ENCODE results near the gene OSBPL5. TPM values are rescaled to one million over a fixed set of nuclear protein-coding genes. Genes with fewer than 3 reads are reported as not detected.
"Not testable (repeated sequence)": the region's sequence is repeated elsewhere in the genome, so short reads cannot be mapped to it uniquely, and the experiment has no call there.

Gene OSBPL5
- total RNA-seq, 1 donor from 2014 or later = 18.4 TPM

DNA sequence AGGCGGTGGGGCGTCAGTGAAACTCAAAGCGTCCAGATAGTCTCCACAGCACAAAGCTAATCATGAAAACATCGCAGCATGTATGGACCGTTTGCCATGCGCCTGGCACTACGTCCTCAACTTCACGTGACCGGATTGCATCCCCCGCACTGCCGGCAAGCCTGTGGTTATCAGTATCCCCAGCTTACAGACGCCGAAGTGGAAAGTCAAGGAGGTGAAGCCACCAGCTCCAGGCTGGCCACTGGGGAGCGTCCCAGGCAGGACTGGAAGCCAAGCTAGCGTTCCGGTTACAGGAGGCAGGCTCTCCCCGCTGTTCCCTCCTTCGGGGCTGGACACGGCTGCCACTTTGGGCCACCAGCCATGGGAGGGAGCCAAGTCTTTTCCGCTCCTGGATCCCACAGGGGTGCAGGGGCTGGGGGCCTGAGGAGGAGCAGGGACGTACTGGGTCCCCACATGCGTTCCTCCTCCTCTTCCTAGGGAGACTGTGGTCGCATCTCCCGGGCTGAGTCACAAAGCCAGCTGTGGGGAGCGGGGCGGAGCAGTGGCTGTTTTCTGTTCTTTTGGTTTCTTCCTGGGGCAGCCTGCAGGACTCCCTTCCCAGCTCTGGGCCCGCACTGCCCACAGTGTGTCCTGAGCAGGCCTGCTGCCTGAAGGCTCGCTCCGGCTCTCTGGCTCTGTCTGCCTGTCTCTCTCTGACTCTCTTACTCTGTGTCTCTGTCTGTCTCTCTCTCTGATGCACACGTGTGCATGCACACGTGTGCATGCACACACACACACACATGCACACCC, 4.3 kb upstream of the OSBPL5 start:
- DNase-seq (ENCODE audit: missing footprints) (peak; percentile 68), ATAC-seq (peak; percentile 62)
- intact Hi-C loops (cut with DNase I) = no loop called here

DNA sequence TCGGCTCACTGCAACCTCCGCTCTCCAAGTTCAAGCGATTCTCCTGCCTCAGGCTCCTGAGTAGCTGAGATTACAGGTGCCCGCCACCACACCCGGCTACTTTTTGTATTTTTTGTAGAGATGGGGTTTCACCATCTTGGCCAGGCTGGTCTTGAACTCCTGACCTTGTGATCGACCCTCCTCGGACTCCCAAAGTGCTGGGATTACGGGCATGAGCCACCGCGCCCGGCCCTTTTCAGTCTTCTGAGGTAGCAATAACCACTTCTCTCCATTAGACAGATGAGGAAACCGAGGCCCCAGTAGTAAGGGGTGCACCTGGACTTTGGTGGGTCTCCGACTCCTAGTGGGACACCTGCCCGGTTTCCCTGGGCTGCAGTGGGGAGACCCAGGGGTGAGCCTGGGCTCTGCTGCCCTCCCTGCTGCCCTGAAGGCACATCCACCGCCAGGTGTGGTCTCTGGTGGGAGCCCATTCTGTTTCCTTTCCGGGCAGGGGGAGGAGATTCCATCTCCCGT, 3.7 kb upstream of the OSBPL5 start:
- ATAC-seq; intact Hi-C loops (cut with DNase I): not testable (repeated sequence)
- peak; percentile 32 for DNase-seq (ENCODE audit: missing footprints)

DNA sequence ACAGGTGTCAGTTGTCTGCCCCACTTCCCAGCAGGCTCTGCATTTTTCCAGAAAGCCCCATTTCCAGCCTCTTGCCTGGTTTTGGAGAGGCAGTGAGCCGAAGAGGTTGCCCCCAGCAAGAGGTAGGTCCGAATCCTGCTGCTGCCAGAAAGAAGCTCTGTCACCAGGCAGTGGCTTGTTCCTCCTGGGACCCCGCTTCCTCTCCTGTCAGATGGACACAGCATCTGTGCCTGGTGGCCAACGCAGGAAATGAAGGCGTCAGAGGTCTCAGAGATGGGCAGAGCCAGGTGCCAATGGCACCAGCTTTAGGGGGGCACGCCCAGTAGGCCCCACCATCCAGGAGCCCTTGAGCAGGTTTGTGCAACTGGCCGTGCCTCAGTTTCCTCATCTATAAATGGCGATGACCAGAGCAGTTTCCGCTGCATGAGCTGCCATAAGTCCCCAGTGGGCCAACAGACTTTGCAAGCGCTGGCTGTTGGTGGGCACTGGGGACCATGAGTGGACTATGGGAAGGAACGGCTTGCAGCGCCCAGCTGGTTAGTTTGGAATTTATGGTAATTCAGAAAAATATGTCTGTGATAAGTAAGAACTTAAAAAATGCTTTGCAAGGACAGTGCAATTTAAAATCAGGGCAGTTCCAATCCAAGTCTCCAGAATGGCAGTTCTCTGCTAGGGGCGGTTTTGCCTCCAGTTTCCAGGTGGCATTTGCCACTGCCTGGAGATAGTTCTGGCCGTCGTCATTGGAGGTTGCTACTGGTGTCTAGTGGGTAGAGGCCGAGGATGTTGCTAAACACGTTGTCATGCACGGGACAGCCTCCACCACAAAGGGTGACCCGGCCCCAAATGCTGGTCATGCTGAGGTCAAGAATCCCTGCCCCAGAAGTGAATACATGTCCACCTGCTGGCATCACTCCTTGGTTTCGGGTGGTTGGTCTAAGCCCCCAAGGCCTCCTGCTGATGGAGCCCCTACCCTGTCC, 2.3 kb upstream of the OSBPL5 start:
- intact Hi-C loops (cut with DNase I) = no loop called here
- DNase-seq (ENCODE audit: missing footprints) (peak; percentile 35), ATAC-seq (no peak)

DNA sequence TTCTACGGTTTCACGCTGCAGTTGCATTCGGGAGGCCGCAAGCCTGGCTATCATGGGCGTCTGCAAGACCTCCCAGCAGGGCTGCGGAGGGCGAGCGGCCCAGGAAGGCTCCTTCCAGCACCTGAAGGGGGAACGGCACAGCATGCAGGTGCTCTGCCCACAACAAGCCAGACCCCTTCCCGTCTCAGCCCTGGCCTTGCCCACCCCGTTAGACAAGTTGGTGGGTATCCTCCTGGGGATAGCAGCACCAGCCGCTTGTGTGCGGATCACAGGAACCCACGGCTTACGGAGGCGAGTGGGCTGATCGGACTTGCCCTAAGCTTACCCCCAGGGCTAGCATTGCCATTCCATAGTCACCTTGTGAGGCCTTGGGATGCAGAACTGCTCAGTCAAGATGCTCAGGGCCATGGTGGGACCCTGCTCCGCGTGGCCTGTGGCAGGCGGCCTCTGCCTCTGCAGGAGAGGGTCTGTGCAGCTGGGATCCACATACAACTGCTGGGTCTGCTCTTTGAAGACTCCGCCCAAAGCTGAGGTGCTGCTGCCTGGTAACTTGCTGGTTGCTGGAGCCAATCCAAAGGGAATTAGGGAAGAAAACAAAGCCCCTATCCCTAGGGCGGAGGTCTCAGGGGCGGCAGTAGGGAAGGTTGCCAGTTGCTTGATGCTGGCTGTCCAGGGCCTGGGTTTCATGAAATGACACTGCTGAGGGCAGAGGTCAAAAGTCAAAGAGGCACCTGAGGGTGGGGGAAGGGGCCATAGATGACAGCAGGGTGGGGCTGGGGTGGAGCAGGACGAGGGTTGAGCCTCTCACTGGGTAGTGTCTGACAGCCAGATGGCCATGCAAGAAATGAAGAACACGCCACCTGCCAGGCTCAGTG, 1.4 kb upstream of the OSBPL5 start:
- intact Hi-C loops (cut with DNase I) = no loop called here
- peak; percentile 37 for DNase-seq (ENCODE audit: missing footprints)
- no peak for ATAC-seq

DNA sequence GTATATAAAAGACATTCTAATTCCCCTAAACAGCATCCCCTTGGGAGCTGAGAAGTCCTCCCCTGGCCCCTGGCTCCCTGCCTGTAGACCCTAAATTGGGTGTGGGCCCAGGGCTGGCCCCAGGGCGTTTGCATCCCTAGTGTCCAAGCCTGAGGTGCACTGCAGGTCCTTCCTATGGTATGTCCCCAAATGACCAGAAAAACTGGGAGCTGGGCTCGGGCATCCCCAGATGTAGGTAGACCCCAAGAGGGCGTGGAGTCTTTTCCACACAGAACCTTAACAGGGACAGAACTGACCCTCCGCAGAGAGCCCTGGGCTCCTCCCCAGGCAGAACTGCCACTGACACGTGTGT, 782 bp upstream of the OSBPL5 start:
- ATAC-seq (no peak), DNase-seq (ENCODE audit: missing footprints) (peak; percentile 50)
- intact Hi-C loops (cut with DNase I) = no loop called here

DNA sequence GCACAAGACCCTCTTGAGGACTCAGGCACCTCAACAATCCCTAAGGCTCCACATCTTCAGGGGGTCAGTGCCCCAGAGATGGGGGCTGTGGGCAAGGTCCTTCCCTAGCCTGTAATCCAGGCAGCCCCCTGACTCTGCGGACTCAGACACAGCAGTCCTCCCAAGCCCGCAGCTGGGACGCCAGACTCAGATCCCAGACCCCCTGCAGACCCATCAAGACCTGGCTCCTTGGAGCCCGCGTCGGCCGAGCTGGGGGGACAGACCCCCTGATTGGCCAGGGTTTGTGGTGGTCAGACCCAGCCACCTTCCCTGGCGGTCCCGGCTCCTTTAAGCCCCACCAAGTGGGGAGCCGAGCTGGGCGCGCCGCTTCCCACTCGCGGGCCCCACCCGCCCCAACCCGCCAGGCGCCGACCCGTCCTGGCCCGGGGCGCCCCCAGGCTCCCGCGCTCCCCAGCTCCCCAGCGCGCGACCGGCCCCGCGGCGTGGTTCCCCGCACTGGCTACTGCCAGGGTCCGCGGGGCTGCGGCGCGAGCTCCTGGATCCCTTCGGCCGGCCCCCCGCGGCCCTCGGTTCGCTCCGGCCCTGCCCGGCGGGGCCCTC, 458 bp downstream of the OSBPL5 start:
- peak; percentile 69 for DNase-seq (ENCODE audit: missing footprints)
- intact Hi-C loops (cut with DNase I) = no loop called here
- ATAC-seq = no peak

DNA sequence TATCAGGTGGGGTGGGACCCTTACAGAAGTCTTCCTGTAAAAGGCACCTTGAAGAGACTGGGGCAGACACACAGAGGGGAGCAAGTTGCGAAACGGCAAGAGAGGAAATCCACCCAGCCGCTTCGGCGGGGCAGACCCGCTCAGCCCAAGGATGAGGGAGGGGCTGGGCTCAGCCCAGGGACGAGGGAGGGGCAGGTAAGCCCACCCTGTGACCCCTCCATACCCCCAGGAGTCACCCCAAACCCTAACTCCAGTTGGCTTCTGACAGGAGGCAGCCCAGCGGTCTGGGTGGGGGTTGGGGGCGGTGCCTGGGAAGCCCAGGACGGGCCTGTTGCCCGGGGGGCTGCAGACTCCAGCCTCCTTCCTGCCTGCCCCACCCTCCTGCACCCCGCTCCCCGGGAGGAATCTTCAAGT, 965 bp downstream of the OSBPL5 start:
- ATAC-seq (no peak), DNase-seq (ENCODE audit: missing footprints) (peak; percentile 60)
- intact Hi-C loops (cut with DNase I) = no loop called here

DNA sequence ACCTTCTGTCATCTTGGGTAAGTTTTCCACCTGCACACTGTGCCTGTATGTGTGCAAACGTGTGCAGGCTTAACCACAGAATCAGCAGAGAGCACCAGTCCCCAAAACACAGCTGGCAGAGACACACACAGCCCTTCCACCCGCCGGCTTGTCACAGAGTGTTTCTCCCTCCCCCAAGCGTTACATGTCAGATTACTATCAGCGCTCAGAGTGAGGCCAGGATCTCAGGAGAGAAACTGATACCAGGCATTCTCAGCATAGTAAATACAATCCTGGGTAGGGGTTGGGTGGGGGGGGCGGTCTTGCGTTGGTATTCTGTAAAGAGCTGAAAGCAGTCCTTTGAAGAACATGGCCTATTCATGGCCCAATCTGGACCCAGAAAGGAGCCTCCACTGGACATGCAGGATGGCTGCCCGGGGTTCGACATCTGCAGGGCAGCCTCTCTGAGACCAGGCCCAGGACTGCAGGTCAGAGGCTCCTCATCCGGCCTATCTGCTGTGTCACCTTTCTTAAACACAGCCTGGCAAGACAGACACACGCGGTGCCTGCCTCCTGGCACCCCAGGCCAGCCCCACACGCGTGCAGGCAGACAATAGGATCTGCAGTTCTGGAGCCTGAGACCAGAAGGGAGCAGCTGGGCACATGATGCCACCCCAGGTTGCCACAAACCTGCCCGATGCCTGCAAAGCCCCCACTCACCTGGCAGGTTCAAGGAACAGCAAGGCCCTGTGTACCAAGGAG, 1.7 kb downstream of the OSBPL5 start:
- DNase-seq (ENCODE audit: missing footprints) = peak; percentile 54
- ATAC-seq = no peak
- intact Hi-C loops (cut with DNase I) = no loop called here

DNA sequence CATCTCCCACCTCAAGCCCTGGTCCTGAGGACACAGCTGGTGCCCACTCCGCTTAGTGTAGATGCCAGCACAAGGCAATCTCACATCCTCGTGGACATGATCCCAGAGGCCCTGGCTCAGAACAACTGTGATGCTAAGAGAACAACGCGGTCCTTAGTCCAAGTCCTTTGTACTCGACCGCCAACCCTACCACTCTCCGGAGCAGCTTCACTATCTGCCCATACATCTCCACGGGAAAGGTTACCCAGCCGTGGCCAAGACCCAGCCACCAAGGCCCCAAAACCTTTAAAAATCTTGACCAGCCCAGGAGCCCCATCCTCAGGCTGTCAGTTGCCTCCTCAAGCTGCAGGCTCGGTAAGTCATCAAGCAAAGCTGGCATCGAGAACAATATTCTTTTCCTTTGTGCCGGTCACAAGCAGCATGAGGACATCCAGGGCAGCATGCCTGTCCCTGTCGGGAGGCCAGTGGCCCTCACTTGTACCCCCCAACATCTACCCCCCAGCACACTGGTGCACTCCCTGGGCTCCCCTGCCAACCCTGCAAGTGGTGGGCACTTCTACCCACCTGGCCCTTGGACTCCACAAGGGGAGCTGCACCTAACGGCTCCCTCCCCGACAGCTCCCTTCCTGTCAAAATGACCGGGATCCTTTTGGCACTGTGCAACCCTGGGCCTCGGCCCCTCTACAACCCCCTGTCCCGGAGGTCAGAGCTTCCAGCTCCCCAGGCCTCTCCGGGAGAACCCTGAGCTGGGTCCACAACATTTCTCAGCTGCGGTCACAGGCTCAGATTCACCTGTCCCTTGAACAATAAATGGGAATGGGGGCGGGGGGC, 2.5 kb downstream of the OSBPL5 start:
- DNase-seq (ENCODE audit: missing footprints) = peak; percentile 48
- ATAC-seq = no peak
- intact Hi-C loops (cut with DNase I) = no loop called here

DNA sequence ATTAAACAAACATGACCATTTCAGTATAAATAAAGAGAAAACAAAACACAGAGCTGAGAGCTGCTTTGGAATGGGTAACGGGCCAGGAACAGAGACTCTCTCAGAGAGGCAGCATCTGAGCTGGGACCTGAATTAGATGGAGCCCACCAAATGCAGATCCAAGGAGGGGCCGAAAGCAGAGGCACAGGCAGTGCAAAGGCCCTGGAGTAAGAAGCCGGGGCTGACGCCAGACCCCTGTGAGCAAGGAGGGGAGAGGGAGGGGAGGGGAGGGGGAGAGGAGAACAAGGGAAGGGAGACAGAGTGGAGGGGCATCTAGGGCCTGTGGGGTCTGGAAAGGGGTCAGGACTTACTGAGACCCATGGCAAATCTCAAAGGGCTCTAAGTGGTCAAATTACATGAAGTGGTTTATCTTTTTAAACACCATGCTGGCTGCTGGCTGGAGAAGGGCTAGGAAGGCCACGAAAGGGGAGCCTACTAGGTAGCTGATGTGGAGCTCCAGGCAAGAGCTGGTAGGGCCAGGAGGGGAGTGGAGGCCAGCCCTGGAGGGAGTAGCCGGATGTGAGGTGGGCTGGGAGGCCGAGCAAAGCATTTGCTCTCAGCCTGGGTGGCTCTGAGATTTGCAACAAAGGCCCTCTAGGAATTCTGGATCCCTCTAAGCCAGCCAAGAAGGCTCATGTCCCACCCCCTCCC, 3.2 kb downstream of the OSBPL5 start:
- intact Hi-C loops (cut with DNase I) = loop anchor here (2.0 kb wide), 1 partner anchor 39 kb away; no protein-coding TSS in a partner anchor
- peak; percentile 53 for DNase-seq (ENCODE audit: missing footprints)
- no peak for ATAC-seq

DNA sequence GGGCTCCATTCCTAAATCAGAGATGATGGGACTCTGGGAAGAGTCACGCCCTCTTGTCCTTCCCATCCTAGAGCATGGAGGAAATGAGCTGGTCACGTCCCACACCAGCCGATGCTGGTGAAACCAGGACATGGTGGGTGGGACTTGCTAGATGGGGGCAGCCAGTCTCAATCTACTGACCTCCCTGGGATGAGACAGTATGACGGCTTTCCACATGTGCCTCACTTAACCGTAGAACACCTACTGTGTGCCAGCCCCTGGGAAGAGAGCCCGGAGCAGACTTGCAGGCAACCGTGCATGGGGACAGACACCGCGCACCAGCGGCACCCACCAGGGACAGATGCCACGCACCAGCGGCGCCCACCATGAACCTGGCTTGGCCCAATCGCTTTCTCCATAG, 3.8 kb downstream of the OSBPL5 start:
- ATAC-seq (peak; percentile 6), DNase-seq (ENCODE audit: missing footprints) (peak; percentile 53)
- intact Hi-C loops (cut with DNase I) = loop anchor here (2.0 kb wide), 1 partner anchor 39 kb away; no protein-coding TSS in a partner anchor

DNA sequence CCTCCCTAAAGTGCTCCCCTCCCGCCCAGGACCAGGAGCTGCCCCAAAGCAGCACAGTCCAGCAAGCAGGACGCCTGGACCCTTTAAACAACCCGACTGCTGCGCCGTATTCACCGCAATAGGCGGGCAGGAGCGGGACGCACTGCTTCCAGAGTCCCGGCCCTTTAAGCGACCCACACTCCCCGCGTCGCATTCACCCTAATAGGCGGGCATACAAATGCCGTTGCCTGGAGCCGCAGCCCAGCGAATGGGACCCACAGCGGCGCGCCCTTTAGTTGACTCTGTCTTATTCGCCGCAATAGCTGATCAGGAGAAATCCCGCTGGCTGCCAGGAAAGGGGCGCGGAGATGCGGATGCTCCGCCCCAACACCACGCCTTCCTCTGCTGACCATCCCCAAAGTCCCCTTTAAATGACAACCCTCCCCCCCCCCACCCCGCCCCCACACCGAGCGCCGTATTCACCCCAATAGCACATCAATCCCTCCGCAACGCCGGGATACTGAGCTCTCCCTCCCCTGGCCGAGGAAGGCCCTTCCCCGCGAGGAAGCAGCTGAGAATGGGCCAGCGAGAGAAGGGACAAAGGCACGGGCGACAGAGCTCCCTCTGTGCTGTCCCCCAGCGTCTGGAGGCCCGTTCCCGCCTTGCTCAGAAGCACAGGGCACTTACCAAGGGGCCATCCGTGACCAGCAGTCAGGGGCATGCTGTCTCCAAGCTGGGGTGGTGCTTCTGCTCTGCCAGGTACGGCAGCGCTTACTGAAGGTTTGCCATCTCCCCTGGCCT, 4.7 kb downstream of the OSBPL5 start:
- DNase-seq (ENCODE audit: missing footprints) = peak; percentile 93
- peak; percentile 83 for ATAC-seq
- intact Hi-C loops (cut with DNase I) = loop anchor here (2.0 kb wide), 1 partner anchor 38 kb away; no protein-coding TSS in a partner anchor

DNA sequence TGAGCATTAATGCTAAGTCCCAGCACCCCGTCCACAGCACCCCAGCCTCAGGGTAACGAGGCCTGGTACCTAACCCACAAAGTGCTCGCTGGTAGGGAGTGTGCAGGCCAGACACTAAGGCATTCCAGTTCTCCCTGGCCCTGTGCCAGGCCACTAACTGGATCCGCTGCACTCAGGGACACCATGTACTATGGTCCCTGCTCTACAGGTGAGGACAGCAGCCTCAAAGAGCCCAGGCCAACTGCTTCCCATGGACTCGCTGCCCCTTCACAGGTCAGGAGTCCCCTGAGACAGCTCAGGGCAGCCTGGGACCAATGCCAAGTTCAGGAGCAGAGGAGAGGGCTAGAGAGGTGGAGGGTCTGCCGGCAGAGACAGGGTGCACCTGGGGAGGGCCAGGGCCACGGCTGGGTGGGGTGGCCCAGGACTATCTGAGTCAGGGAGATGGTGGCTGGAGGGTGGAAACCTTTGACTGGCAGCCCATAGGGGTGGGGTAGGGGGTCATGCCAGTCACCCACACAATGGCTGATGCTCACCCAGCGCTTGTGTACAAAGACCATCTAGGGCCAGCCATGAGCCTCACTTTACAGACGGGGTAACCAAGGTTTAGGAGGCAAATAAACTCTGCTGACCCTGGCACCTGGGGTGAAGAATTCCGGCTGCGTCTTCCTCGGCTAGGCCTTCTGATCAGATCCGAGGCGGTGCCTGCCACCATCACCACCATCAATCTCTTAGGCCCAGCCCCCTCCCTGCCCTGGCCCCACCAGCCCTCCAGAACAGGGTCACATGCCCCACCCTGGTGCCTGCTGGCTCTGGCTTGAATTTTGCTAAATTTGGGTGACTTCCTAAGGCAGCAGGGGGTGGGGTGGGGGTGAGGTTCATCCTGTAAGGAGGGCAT, 5.6 kb downstream of the OSBPL5 start:
- peak; percentile 87 for DNase-seq (ENCODE audit: missing footprints)
- peak; percentile 65 for ATAC-seq
- intact Hi-C loops (cut with DNase I) = loop anchor here (2.0 kb wide), 1 partner anchor 37 kb away; no protein-coding TSS in a partner anchor

DNA sequence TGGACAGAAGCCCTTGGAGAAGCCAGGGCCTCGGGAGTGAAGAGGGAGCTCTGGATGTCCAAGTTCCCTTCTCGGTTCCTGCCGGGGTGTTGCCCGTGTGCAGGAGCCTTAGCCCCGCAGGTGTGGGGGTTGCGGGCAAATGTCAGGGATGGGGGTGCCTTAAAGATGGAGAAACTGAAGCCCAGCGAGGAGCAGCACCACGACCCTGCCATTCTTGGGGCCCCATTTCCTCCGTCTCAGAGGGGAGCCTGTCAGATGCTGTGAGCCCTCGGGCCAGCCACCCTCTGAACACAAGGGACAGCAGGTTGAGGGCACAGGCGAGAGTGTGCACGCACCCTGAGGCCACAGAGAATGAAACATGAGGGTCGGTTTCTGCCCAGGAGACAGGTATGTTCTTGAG, 6.3 kb downstream of the OSBPL5 start:
- ATAC-seq (no peak), DNase-seq (ENCODE audit: missing footprints) (peak; percentile 45)
- intact Hi-C loops (cut with DNase I) = no loop called here

Data from Right ventricle myocardium inferior (tissue), 1 donor.